Caco-2 (cell line): ENCODE results near the gene CAPN12. TPM values are rescaled to one million over a fixed set of nuclear protein-coding genes. Genes with fewer than 3 reads are reported as not detected.
A peak's percentile ranks its signal among the peaks of the same experiment; 100 is the strongest.

ENCODE experiments used
- BruUV-seq: library from RNA; stranded (reverse); fragments of 400-500 nt; replicated peaks from 2 replicates; lab custom pipeline; 2021; lab: Mats Ljungman, UMichigan
- CTCF ChIA-PET: fragments of 300-600 bp; sonication (Branson Sonifier 250); formaldehyde crosslinking; loops from one replicate; lab custom pipeline; 2022; ENCODE audit warnings: antibody characterized with exemption; lab: Charles Lee
- POLR2A ChIA-PET: fragments of 300-600 bp; sonication (Branson Sonifier 250); formaldehyde crosslinking; loops from one replicate; lab custom pipeline; 2022; ENCODE audit warnings: antibody characterized with exemption; lab: Charles Lee
- DNase-seq, 2 experiments: peaks; one replicate each; pipeline versions ENCODE4 v3.0.0 to v3.0.0-alpha.2; 2020 to 2022
- H3K27me3 ChIP-seq: replicated peaks from 2 replicates; pipeline ENCODE4 v1.6.0; 2011; ENCODE audit warnings: low read length; ENCODE audit not compliant: control insufficient read depth, insufficient read depth
- H3K36me3 ChIP-seq: 2 replicates; pipeline ENCODE4 v1.5.1; 2011; ENCODE audit warnings: low read length; ENCODE audit not compliant: control insufficient read depth, insufficient read depth
- H3K4me1 ChIP-seq: fragments of 250-450 bp; sonication (Bioruptor Pico); 2 replicates; pipeline ENCODE4 v1.5.1; 2020; ENCODE audit warnings: mild to moderate bottlenecking
- H3K4me3 ChIP-seq: 2 replicates; pipeline ENCODE4 v1.5.1; 2011; ENCODE audit warnings: low read depth, mild to moderate bottlenecking, control low read depth, low read length
- H3K9me3 ChIP-seq: fragments of 250-450 bp; sonication (Bioruptor Pico); 2 replicates; pipeline ENCODE4 v1.5.1; 2020; ENCODE audit warnings: mild to moderate bottlenecking, moderate library complexity
- H3K27ac Mint-ChIP-seq: one replicate; pipeline ENCODE4 v1.8.0; 2022; ENCODE audit warnings: mixed read lengths; ENCODE audit not compliant: unreplicated experiment
- H3K27me3 Mint-ChIP-seq: one replicate; pipeline ENCODE4 v1.8.0; 2022; ENCODE audit warnings: mixed read lengths; ENCODE audit not compliant: insufficient read depth, unreplicated experiment
- H3K36me3 Mint-ChIP-seq: one replicate; pipeline ENCODE4 v1.8.0; 2022; ENCODE audit warnings: mild to moderate bottlenecking, mixed read lengths; ENCODE audit not compliant: insufficient read depth, unreplicated experiment
- H3K4me1 Mint-ChIP-seq: one replicate; pipeline ENCODE4 v1.8.0; 2022; ENCODE audit warnings: low read depth, mixed read lengths; ENCODE audit not compliant: unreplicated experiment
- H3K4me3 Mint-ChIP-seq: one replicate; pipeline ENCODE4 v1.8.0; 2022; ENCODE audit warnings: mild to moderate bottlenecking, moderate library complexity, mixed read lengths; ENCODE audit not compliant: unreplicated experiment
- H3K9me3 Mint-ChIP-seq: one replicate; pipeline ENCODE4 v1.8.0; 2022; ENCODE audit warnings: mixed read lengths; ENCODE audit not compliant: unreplicated experiment
- CTCF ChIP-seq, 2 experiments: fragments of 200-600 bp in 1 of 2; IDR thresholded peaks; 1 replicate in 1 of 2; 2 replicates in 1 of 2; pipeline versions ENCODE4 v1.5.1 to v1.8.0; 2011 to 2022; ENCODE audit warnings: antibody characterized with exemption in 1 of 2, control low read depth in 1 of 2, inconsistent platforms in 1 of 2, low read depth in 1 of 2, low read length in 1 of 2, mild to moderate bottlenecking in 1 of 2, moderate library complexity in 1 of 2; ENCODE audit not compliant: insufficient read depth in 1 of 2, severe bottlenecking in 1 of 2, unreplicated experiment in 1 of 2
- intact Hi-C: fragments of 100-400 bp; cut with micrococcal nuclease; formaldehyde crosslinking; loops from one replicate; pipeline ENCODE4 v1.10.0; 2022; ENCODE audit not compliant: unreplicated experiment
- total RNA-seq: library from RNA; stranded (reverse); gene quantifications from 2 replicates; pipeline ENCODE4 v1.2.3, GENCODE V29; 2022

The CAPN12 gene
- total RNA-seq, 1 experiment from 2014 or later: 8.8 TPM

GRCh38 chr19:38737281-38737865 lies 6.9 kb downstream of the CAPN12 start:
- Mint-ChIP-seq H3K27ac (peak overlapping the region; percentile 33), H3K4me1 (peaks cover 20% of the 10 kb centered on the region), H3K4me3 (peak overlapping the region; percentile 72), H3K27me3 (no peaks in the 10 kb centered on the region), H3K36me3 (peaks cover 52% of the 10 kb centered on the region), H3K9me3 (no peaks in the 10 kb centered on the region)
- Histone ChIP-seq H3K9me3 (no peaks in the 10 kb centered on the region), H3K27me3 (no peaks in the 10 kb centered on the region), H3K4me3 (peak overlapping the region; percentile 54), H3K36me3 (no peaks in the 10 kb centered on the region), H3K4me1 (peaks cover 24% of the 10 kb centered on the region)
- DNase-seq: no peak
- intact Hi-C loops: loop anchor here (1.0 to 10.0 kb wide), 4 partner anchors 100 to 193 kb away; partner anchors contain the start of genes MRPS12 and SARS2
- ChIA-PET POLR2A (interaction anchor here (1.1 to 2.5 kb wide), 3 partner anchors 85 to 101 kb away, joined by 3 to 9 read pairs (median 6); partner anchors contain the start of gene ECH1), CTCF (interaction anchor here (0.6 to 1.2 kb wide), 3 partner anchors 11 to 333 kb away, joined by 3 to 6 read pairs (median 4); no protein-coding TSS in a partner anchor)
- TF ChIP-seq CTCF (IDR thresholded peaks at IDR 0.05; ENCODE audit: insufficient read depth in 1 of 2, low read depth in 1 of 2, low read length in 1 of 2, severe bottlenecking in 1 of 2, unreplicated experiment in 1 of 2): peak in 1 of 2 experiments; percentile 9
- no TSS peak for BruUV-seq

- no peaks in the 10 kb centered on the region for H3K9me3 Mint-ChIP-seq
- Histone ChIP-seq H3K27me3 (no peaks in the 10 kb centered on the region), H3K9me3 (no peaks in the 10 kb centered on the region), H3K4me1 (peaks cover 24% of the 10 kb centered on the region), H3K36me3 (peaks cover 2% of the 10 kb centered on the region; the same call in 1 of the 2 replicates), H3K4me3 (peak overlapping the region; percentile 54)
- no TSS peak for BruUV-seq
- ChIA-PET POLR2A (interaction anchor here (0.6 to 2.5 kb wide), 4 partner anchors 70 to 102 kb away, joined by 3 to 9 read pairs (median 4); partner anchors contain the start of gene ECH1), CTCF (interaction anchor here (0.6 to 1.2 kb wide), 3 partner anchors 11 to 332 kb away, joined by 3 to 6 read pairs (median 4); no protein-coding TSS in a partner anchor)
- peak overlapping the region; percentile 55 for H3K27ac Mint-ChIP-seq
- H3K27me3 Mint-ChIP-seq: no peaks in the 10 kb centered on the region
- intact Hi-C loops: loop anchor here (1.0 to 10.0 kb wide), 4 partner anchors 101 to 194 kb away; partner anchors contain the start of genes MRPS12 and SARS2
- peak overlapping the region; percentile 72 for H3K4me3 Mint-ChIP-seq
- peaks cover 23% of the 10 kb centered on the region for H3K4me1 Mint-ChIP-seq
- TF ChIP-seq CTCF (IDR thresholded peaks at IDR 0.05; ENCODE audit: insufficient read depth in 1 of 2, low read depth in 1 of 2, low read length in 1 of 2, severe bottlenecking in 1 of 2, unreplicated experiment in 1 of 2): no peak
- peaks cover 59% of the 10 kb centered on the region for H3K36me3 Mint-ChIP-seq
- DNase-seq: peak; percentile 91 to 95
Measured at GRCh38 chr19:38736413-38737280, 7.6 kb downstream of the CAPN12 start.

GRCh38 chr19:38736036-38736412 lies 8.2 kb downstream of the CAPN12 start:
- ChIA-PET POLR2A (interaction anchor here (1.5 to 2.5 kb wide), 2 partner anchors 86 to 96 kb away, joined by 6 to 9 read pairs; partner anchors contain the start of gene ECH1), CTCF (no interaction called here)
- Histone ChIP-seq H3K36me3 (peaks cover 2% of the 10 kb centered on the region; the same call in 1 of the 2 replicates), H3K4me1 (peaks cover 24% of the 10 kb centered on the region), H3K9me3 (no peaks in the 10 kb centered on the region), H3K4me3 (peak overlapping the region; percentile 54), H3K27me3 (no peaks in the 10 kb centered on the region)
- no peaks in the 10 kb centered on the region for H3K27me3 Mint-ChIP-seq
- peaks cover 23% of the 10 kb centered on the region for H3K4me1 Mint-ChIP-seq
- intact Hi-C loops: loop anchor here (2.0 to 10.0 kb wide), 3 partner anchors 101 to 191 kb away; no protein-coding TSS in a partner anchor
- H3K9me3 Mint-ChIP-seq: no peaks in the 10 kb centered on the region
- no peak for TF ChIP-seq CTCF (IDR thresholded peaks at IDR 0.05; ENCODE audit: insufficient read depth in 1 of 2, low read depth in 1 of 2, low read length in 1 of 2, severe bottlenecking in 1 of 2, unreplicated experiment in 1 of 2)
- H3K36me3 Mint-ChIP-seq: peaks cover 66% of the 10 kb centered on the region
- BruUV-seq: TSS peak; percentile 69
- no peak overlapping the region for H3K27ac Mint-ChIP-seq
- H3K4me3 Mint-ChIP-seq: peak overlapping the region; percentile 72
- DNase-seq: peak; percentile 71 to 79
